ENCODE results near the gene SLC30A7. TPM values are rescaled to one million over a fixed set of nuclear protein-coding genes. Genes with fewer than 3 reads are reported as not detected.

Gene SLC30A7
- total and polyA plus RNA-seq, 2 of the 13 experiments (the other 11 are each of a cell fraction or from before 2014, with no cell fraction given), result 8.3 to 40.8 TPM

- no peak for TF ChIP-seq SIN3A (IDR thresholded peaks at IDR 0.05; ENCODE audit: borderline replicate concordance, low read depth, low read length)
- no peak for TF ChIP-seq GATAD1 (CRISPR knock-in tag; IDR thresholded peaks at IDR 0.05)
- no peak for TF ChIP-seq HDAC1 (CRISPR knock-in tag; IDR thresholded peaks at IDR 0.05)
- no peak for TF ChIP-seq ZFYVE20 (CRISPR knock-in tag; IDR thresholded peaks at IDR 0.05; ENCODE audit: borderline replicate concordance, low read depth)
Observed at GRCh38 chr1:100959502-100960060, 63.7 kb downstream of the SLC30A7 start (continued).

GRCh38 chr1:100960098-100960497 lies 64.2 kb downstream of the SLC30A7 start:
- no peak overlapping the region for H3K9ac ChIP-seq (ENCODE audit: insufficient read depth, low read depth, low read length)
- no peak for TF ChIP-seq MTA3 (CRISPR knock-in tag; IDR thresholded peaks at IDR 0.05)
- TF ChIP-seq ZNF691 (CRISPR knock-in tag; IDR thresholded peaks at IDR 0.05; ENCODE audit: borderline replicate concordance, low read depth), result no peak
- no peak for TF ChIP-seq HHEX (CRISPR knock-in tag; IDR thresholded peaks at IDR 0.05)
- TF ChIP-seq NCOR1 (IDR thresholded peaks at IDR 0.05; ENCODE audit: borderline replicate concordance, low read length), result no peak
- TF ChIP-seq SIX1 (CRISPR knock-in tag; IDR thresholded peaks at IDR 0.05; ENCODE audit: borderline replicate concordance), result no peak
- no peak for TF ChIP-seq MIXL1 (CRISPR knock-in tag; IDR thresholded peaks at IDR 0.05)
- no peak for TF ChIP-seq HOXA5 (CRISPR knock-in tag; IDR thresholded peaks at IDR 0.05)
- no peak for TF ChIP-seq CEBPG (CRISPR knock-in tag; IDR thresholded peaks at IDR 0.05)
- H3K4me2 ChIP-seq (ENCODE audit: low read depth, low read length), result no peak overlapping the region
- BruUV-seq (replicated peaks), result no TSS peak
- H3K27me3 ChIP-seq (ENCODE audit: control insufficient read depth in 1 of 2, insufficient read depth in 2 of 2, low read length in 2 of 2), result no peaks in the 10 kb centered on the region
- DNase-seq (ENCODE audit: low spot score) (no peak), FAIRE-seq (no peak), ATAC-seq (no peak)
- H3K27ac ChIP-seq (ENCODE audit: extremely low read length, insufficient read depth, low read length), result no peak overlapping the region
- in situ Hi-C loops (cut with HindIII; ENCODE audit: extremely low pct_ligation_motif_present, low pct_unique_long_range_greater_than_20kb), result no loop called here
- H3K79me2 ChIP-seq (ENCODE audit: insufficient read depth, low read length), result no peaks in the 10 kb centered on the region
- no peaks in the 10 kb centered on the region; the same call in 1 of the 2 replicates for H4K20me1 ChIP-seq (ENCODE audit: insufficient read depth, low read length)
- CTCF ChIA-PET (ENCODE audit: low intra/inter-chr PET ratio, low total read pairs), result no interaction called here
- intact Hi-C loops (cut with micrococcal nuclease; ENCODE audit: unreplicated experiment), result no loop called here
- WGBS (ENCODE audit: low lambda C conversion rate), result 89% methylated on average over 1 of the region's 1 CpG
- H3K4me3 ChIP-seq (replicated peaks in 1 of 3; ENCODE audit: insufficient read depth in 1 of 3, low read depth in 2 of 3, low read length in 3 of 3), result no peak overlapping the region
- POLR2A ChIA-PET, result no interaction called here
- no peaks in the 10 kb centered on the region for H3K9me3 ChIP-seq (ENCODE audit: low read length)
- no peaks in the 10 kb centered on the region for H3K4me1 ChIP-seq (ENCODE audit: insufficient read depth, low read length)
- peaks cover 0 to 15% of the 10 kb centered on the region in 2 experiments; a peak in 2 of 5 replicates for H3K36me3 ChIP-seq (replicated peaks in 1 of 2; ENCODE audit: control insufficient read depth in 1 of 2, insufficient read depth in 2 of 2, low read length in 2 of 2)
- H2AFZ ChIP-seq (ENCODE audit: low read length), result no peak overlapping the region
